Measurements from ENCODE around the gene DMAC1. TPM values are rescaled to one million over a fixed set of nuclear protein-coding genes. Genes with fewer than 3 reads are reported as not detected.

DMAC1 gene
- total RNA-seq, 1 experiment from 2014 or later: 43.3 TPM

DNA sequence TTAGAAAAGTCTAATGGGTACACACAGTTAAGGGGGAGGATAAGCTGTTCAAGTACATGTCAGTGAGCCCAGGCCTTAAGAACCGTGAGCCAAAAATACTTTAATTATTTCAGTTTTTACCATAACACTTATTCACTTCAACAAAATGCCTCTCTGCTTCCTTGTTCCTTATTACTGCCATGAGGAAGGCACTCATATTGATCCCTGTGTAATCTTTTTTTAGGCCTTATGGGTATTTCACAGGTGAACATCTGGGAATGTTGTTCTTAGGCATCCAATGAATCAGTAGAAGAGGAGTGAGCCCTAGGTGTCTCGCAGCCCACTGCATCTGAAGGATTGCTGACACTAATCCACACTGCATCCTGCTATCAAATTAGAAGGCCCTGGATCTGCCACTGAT lies 13.5 kb upstream of the DMAC1 start:
- H3K27me3 ChIP-seq (ENCODE audit: insufficient read depth, low read depth): no peaks in the 10 kb centered on the region
- no TSS peak for BruUV-seq (replicated peaks)
- no peak overlapping the region for H2AFZ ChIP-seq
- H3K27ac ChIP-seq: no peak overlapping the region
- no peak for TF ChIP-seq EZH2 (IDR thresholded peaks at IDR 0.05; ENCODE audit: low read depth)
- TF ChIP-seq, protein P1, sequence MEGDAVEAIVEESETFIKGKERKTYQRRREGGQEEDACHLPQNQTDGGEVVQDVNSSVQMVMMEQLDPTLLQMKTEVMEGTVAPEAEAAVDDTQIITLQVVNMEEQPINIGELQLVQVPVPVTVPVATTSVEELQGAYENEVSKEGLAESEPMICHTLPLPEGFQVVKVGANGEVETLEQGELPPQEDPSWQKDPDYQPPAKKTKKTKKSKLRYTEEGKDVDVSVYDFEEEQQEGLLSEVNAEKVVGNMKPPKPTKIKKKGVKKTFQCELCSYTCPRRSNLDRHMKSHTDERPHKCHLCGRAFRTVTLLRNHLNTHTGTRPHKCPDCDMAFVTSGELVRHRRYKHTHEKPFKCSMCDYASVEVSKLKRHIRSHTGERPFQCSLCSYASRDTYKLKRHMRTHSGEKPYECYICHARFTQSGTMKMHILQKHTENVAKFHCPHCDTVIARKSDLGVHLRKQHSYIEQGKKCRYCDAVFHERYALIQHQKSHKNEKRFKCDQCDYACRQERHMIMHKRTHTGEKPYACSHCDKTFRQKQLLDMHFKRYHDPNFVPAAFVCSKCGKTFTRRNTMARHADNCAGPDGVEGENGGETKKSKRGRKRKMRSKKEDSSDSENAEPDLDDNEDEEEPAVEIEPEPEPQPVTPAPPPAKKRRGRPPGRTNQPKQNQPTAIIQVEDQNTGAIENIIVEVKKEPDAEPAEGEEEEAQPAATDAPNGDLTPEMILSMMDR (conservative IDR thresholded peaks at IDR 0.05): no peak
- H3K4me1 ChIP-seq (replicated peaks; ENCODE audit: insufficient read depth): no peaks in the 10 kb centered on the region
- no peaks in the 10 kb centered on the region for H3K9me3 ChIP-seq (ENCODE audit: insufficient read depth, low read depth)
- H3K4me2 ChIP-seq: no peak overlapping the region
- intact Hi-C loops (cut with micrococcal nuclease; ENCODE audit: unreplicated experiment): no loop called here
- H3K4me3 ChIP-seq: no peak overlapping the region
- H3K36me3 ChIP-seq (ENCODE audit: low read depth): no peaks in the 10 kb centered on the region
- H4K20me1 ChIP-seq (ENCODE audit: insufficient read depth): no peaks in the 10 kb centered on the region
- POLR2A ChIA-PET (ENCODE audit: unreplicated experiment): no interaction called here
- H3F3A ChIP-seq (ENCODE audit: insufficient read depth, low read depth): no peaks in the 10 kb centered on the region
- no peak for DNase-seq
- no peaks in the 10 kb centered on the region for H3K9me2 ChIP-seq (ENCODE audit: insufficient read depth)
- CTCF ChIA-PET: no interaction called here
- H3K79me2 ChIP-seq (ENCODE audit: low read depth): no peaks in the 10 kb centered on the region

DNA sequence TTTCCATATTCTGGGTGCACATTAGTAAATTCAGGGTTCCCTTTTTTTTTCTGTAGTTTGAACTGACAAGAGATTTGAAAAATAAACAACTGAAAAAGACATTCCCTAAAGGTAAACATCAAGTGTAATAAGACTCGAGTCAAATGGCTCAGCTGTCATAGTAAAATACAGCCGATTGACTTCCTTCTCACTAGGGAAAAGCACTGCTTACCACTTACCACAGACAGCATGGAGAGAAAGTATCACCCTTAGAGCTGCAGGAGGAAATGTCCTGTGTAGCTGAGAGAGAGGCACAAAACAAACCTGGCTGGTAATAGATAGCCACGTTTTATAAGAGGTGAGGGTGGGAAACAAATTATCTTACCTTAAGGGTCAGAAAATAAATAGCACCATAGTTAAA lies 12.1 kb upstream of the DMAC1 start:
- no peaks in the 10 kb centered on the region for H3K4me1 ChIP-seq (replicated peaks; ENCODE audit: insufficient read depth)
- no peak overlapping the region for H3K4me2 ChIP-seq
- BruUV-seq (replicated peaks): no TSS peak
- no peak overlapping the region for H3K27ac ChIP-seq
- H2AFZ ChIP-seq: no peak overlapping the region
- H3F3A ChIP-seq (ENCODE audit: insufficient read depth, low read depth): no peaks in the 10 kb centered on the region
- ChIA-PET POLR2A (ENCODE audit: unreplicated experiment) (no interaction called here), CTCF (no interaction called here)
- H3K9me2 ChIP-seq (ENCODE audit: insufficient read depth): no peaks in the 10 kb centered on the region
- TF ChIP-seq EZH2 (IDR thresholded peaks at IDR 0.05; ENCODE audit: low read depth): no peak
- TF ChIP-seq, protein P1 (conservative IDR thresholded peaks at IDR 0.05): no peak
- H3K27me3 ChIP-seq (ENCODE audit: insufficient read depth, low read depth): no peaks in the 10 kb centered on the region
- H3K79me2 ChIP-seq (ENCODE audit: low read depth): no peaks in the 10 kb centered on the region
- H4K20me1 ChIP-seq (ENCODE audit: insufficient read depth): no peaks in the 10 kb centered on the region
- H3K9me3 ChIP-seq (ENCODE audit: insufficient read depth, low read depth): no peaks in the 10 kb centered on the region
- H3K4me3 ChIP-seq: no peak overlapping the region
- intact Hi-C loops (cut with micrococcal nuclease; ENCODE audit: unreplicated experiment): no loop called here
- H3K36me3 ChIP-seq (ENCODE audit: low read depth): no peaks in the 10 kb centered on the region
- no peak for DNase-seq

DNA sequence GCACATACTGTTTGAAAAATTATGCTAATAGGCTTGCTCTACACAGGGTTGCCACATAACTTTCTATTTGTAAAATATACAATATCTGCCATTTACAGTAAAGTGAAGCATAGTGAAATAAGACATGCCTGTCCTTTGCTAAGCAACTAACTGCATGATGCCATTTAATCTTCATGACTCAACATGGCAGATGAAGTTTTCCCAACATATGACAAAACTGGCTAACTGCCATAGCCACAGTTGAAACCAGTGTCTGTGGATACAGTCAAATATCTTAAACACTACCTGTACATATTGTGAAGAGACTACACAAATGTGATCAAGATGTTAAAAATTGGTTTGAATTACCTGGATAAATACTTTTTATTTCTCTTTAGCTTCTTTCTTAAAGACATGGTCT lies 3.1 kb upstream of the DMAC1 start:
- Histone ChIP-seq H3K9me3 (ENCODE audit: insufficient read depth, low read depth) (no peaks in the 10 kb centered on the region), H3K4me1 (replicated peaks; ENCODE audit: insufficient read depth) (0 out of 2 replicates have a peak, but pooled peaks cover 4% of the 10 kb centered on the region), H3K4me3 (no peak overlapping the region), H3K27me3 (ENCODE audit: insufficient read depth, low read depth) (no peaks in the 10 kb centered on the region), H3K36me3 (ENCODE audit: low read depth) (no peaks in the 10 kb centered on the region), H2AFZ (no peak overlapping the region), H3K27ac (no peak overlapping the region), H3K9me2 (ENCODE audit: insufficient read depth) (no peaks in the 10 kb centered on the region), H3K79me2 (ENCODE audit: low read depth) (peaks cover 8% of the 10 kb centered on the region), H4K20me1 (ENCODE audit: insufficient read depth) (no peaks in the 10 kb centered on the region), H3F3A (ENCODE audit: insufficient read depth, low read depth) (no peaks in the 10 kb centered on the region), H3K4me2 (no peak overlapping the region)
- ChIA-PET POLR2A (ENCODE audit: unreplicated experiment) (no interaction called here), CTCF (no interaction called here)
- no TSS peak for BruUV-seq (replicated peaks)
- DNase-seq: no peak
- TF ChIP-seq, protein P1 (conservative IDR thresholded peaks at IDR 0.05): no peak
- TF ChIP-seq EZH2 (IDR thresholded peaks at IDR 0.05; ENCODE audit: low read depth): no peak
- intact Hi-C loops (cut with micrococcal nuclease; ENCODE audit: unreplicated experiment): no loop called here
